Smooth muscle cell (in vitro differentiated cells): ENCODE results near the gene ZNF416. TPM values are rescaled to one million over a fixed set of nuclear protein-coding genes. Genes with fewer than 3 reads are reported as not detected.

Experiments
- DNase-seq: peaks from one replicate; lab custom pipeline; 2025; ENCODE audit not compliant: unreplicated experiment; lab: John Stamatoyannopoulos, UW
- H2AFZ ChIP-seq: fragments of 200-600 bp; sonication (generic); 2 replicates; pipeline ENCODE4 v1.6.0; 2016; ENCODE audit warnings: antibody characterized with exemption, low read depth, mild to moderate bottlenecking
- H3F3A ChIP-seq: fragments of 200-600 bp; sonication (generic); 2 replicates; pipeline ENCODE4 v1.6.0; 2017; ENCODE audit warnings: antibody characterized with exemption, low read depth
- H3K27ac ChIP-seq: fragments of 200-600 bp; sonication (generic); 2 replicates; pipeline ENCODE4 v1.5.1; 2016; ENCODE audit warnings: low read depth, mild to moderate bottlenecking
- H3K27me3 ChIP-seq: fragments of 200-600 bp; sonication (generic); 2 replicates; pipeline ENCODE4 v1.6.1; 2016; ENCODE audit warnings: low read depth, mild to moderate bottlenecking
- H3K36me3 ChIP-seq: fragments of 200-600 bp; sonication (generic); 2 replicates; pipeline ENCODE4 v1.5.1; 2016; ENCODE audit warnings: low read depth
- H3K4me1 ChIP-seq: fragments of 200-600 bp; sonication (generic); 2 replicates; pipeline ENCODE4 v1.5.1; 2016; ENCODE audit warnings: low read depth
- H3K4me2 ChIP-seq: fragments of 200-600 bp; sonication (generic); 2 replicates; pipeline ENCODE4 v1.6.0; 2016; ENCODE audit warnings: mild to moderate bottlenecking
- H3K4me3 ChIP-seq: fragments of 200-600 bp; sonication (generic); 2 replicates; pipeline ENCODE4 v1.5.1; 2016; ENCODE audit warnings: mild to moderate bottlenecking
- H3K79me2 ChIP-seq: fragments of 200-600 bp; sonication (generic); 2 replicates; pipeline ENCODE4 v1.6.0; 2016; ENCODE audit warnings: low read depth, mild to moderate bottlenecking
- H3K9ac ChIP-seq: fragments of 200-600 bp; sonication (generic); 2 replicates; pipeline ENCODE4 v1.6.0; 2016; ENCODE audit warnings: low read depth
- H3K9me3 ChIP-seq: fragments of 200-600 bp; sonication (generic); replicated peaks from 2 replicates; pipeline ENCODE4 v1.5.1; 2016; ENCODE audit warnings: low read depth
- H4K20me1 ChIP-seq: fragments of 200-600 bp; sonication (generic); 2 replicates; pipeline ENCODE4 v1.6.0; 2016; ENCODE audit warnings: low read depth
- WGBS: methylation state at CpG from one replicate; pipeline ENCODE4 v1.1.7; 2016; ENCODE audit warnings: low lambda C conversion rate; 5-methylcytosine and 5-hydroxymethylcytosine counted together
- polyA plus RNA-seq: library from polyadenylated mRNA; unstranded; fragments of >200 nt; fragmentation: Nextera tagmentation; extraction: Ambion mirVana; gene quantifications from 2 replicates; pipeline ENCODE4 v1.2.1, GENCODE V29; 2016
- total RNA-seq: library from RNA; depleted of rRNA; stranded (reverse); fragments of >200 nt; gene quantifications from 2 replicates; pipeline ENCODE4 v1.2.3, GENCODE V29; 2014
- TF ChIP-seq, protein P1 (sequence below): fragments of 200-600 bp; sonication (generic); IDR thresholded peaks from 2 replicates; pipeline ENCODE4 v1.5.1; 2017; ENCODE audit warnings: borderline replicate concordance, mild to moderate bottlenecking, antibody characterized with exemption; ENCODE audit not compliant: insufficient read depth, poor library complexity, severe bottlenecking

Gene ZNF416
- total and polyA plus RNA-seq, 2 experiments from 2014 or later: 3.6 to 6.6 TPM

DNA sequence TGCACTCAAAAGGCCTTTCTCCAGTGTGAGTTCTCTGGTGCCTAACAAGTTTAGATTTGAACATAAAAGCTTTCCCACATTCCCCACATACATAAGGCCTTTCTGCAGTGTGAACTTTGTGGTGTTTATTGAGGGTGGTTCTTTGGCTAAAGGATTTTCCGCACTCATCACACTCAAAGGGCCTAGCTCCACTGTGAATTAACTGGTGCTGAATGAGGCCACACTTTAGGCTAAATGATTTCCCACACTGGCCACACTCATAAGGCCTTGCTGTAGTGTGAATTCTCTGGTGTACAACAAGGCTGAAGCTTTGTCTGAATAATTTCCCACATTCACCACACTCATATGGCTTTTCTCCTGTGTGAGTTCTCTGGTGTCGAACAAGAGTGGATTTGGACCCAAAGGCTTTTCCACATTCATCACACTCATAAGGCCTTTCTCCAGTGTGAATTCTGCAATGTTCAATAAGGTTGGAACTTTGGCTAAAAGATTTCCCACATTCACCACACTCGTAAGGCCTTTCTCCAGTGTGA is 6.2 kb downstream of the ZNF416 start:
- Histone ChIP-seq H3K4me3 (no peak overlapping the region), H3K9ac (no peak overlapping the region), H3K9me3 (peaks cover 52% of the 10 kb centered on the region), H3K79me2 (peaks cover 3% of the 10 kb centered on the region), H3K4me1 (no peaks in the 10 kb centered on the region), H3K27ac (no peak overlapping the region), H3K4me2 (no peak overlapping the region), H3F3A (no peaks in the 10 kb centered on the region), H3K36me3 (peaks cover 52% of the 10 kb centered on the region), H4K20me1 (no peaks in the 10 kb centered on the region), H2AFZ (no peak overlapping the region), H3K27me3 (no peaks in the 10 kb centered on the region)
- 99% methylated on average over 3 of the region's 3 CpGs for WGBS
- no peak for DNase-seq
- TF ChIP-seq, protein P1, sequence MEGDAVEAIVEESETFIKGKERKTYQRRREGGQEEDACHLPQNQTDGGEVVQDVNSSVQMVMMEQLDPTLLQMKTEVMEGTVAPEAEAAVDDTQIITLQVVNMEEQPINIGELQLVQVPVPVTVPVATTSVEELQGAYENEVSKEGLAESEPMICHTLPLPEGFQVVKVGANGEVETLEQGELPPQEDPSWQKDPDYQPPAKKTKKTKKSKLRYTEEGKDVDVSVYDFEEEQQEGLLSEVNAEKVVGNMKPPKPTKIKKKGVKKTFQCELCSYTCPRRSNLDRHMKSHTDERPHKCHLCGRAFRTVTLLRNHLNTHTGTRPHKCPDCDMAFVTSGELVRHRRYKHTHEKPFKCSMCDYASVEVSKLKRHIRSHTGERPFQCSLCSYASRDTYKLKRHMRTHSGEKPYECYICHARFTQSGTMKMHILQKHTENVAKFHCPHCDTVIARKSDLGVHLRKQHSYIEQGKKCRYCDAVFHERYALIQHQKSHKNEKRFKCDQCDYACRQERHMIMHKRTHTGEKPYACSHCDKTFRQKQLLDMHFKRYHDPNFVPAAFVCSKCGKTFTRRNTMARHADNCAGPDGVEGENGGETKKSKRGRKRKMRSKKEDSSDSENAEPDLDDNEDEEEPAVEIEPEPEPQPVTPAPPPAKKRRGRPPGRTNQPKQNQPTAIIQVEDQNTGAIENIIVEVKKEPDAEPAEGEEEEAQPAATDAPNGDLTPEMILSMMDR: no peak

DNA sequence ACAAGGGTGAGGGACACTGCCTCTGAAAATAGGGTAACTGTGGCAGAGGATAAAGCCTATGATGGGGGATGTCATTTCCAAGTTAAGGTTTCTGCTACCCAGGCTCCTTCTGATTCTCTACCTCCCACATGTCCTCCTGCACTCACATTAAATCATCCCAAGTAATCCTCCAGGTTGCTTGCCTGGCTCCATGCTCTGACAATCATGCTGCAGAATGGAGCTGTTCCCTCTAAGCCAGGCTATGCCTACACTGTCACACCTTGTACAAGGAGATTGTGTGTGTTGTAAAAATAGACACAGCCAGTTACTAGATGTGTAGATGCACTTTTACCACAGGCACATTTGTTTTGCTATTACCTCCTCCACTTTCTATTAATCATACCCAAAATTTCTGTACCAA is 8.0 kb downstream of the ZNF416 start:
- Histone ChIP-seq H3K9ac (no peak overlapping the region), H3K36me3 (peaks cover 44% of the 10 kb centered on the region), H3K27ac (no peak overlapping the region), H3K27me3 (no peaks in the 10 kb centered on the region), H4K20me1 (no peaks in the 10 kb centered on the region), H3K9me3 (peaks cover 64% of the 10 kb centered on the region), H3K4me2 (no peak overlapping the region), H3K79me2 (no peaks in the 10 kb centered on the region), H3F3A (no peaks in the 10 kb centered on the region), H2AFZ (no peak overlapping the region), H3K4me3 (no peak overlapping the region), H3K4me1 (no peaks in the 10 kb centered on the region)
- DNase-seq: no peak
- TF ChIP-seq, protein P1: no peak

DNA sequence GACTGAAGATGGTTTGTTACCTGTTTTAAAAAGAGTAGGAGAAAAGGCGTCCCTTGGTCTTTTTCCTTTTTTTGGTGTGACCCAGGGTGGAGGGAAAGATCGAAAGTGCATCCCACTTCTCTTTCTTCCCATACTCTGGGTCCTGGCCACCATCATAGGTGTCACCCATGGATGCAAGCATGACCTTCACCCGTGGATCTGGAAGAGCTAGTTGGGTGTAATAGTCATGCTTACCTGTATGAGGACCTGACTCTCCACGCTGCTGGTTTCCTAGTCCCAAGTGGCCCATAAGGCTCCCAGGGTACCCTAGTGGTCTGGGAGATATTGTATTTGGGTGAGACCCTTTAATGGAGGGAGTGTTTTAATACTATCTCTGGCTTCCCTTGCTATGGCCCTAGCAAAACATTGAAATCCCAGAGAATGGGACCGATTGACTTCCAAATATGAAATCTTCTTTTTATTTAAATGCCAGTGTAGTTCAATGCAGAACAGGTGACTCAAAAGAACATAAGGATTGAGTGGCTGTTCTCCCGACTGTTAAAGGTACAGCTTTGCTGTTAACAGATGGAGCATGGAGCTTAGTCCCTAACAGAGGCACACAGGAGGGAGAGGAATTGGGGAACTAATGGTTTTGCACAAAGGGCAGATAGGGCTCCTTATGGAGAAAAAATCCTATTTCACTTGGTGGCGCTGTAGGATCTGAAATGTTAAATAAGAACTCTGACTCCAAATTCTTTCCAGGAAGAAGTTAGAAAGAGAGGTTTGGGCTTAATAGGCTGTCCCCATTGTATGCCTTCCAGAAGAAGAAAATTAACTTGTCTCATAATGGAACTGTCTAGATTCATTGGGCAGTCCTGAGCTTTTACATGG is 12.1 kb downstream of the ZNF416 start:
- Histone ChIP-seq H4K20me1 (no peaks in the 10 kb centered on the region), H3K4me1 (no peaks in the 10 kb centered on the region), H3K79me2 (no peaks in the 10 kb centered on the region), H3K9me3 (peaks cover 43% of the 10 kb centered on the region), H3K4me3 (no peak overlapping the region), H3K36me3 (peaks cover 5% of the 10 kb centered on the region), H3K4me2 (no peak overlapping the region), H3K9ac (no peak overlapping the region), H2AFZ (no peak overlapping the region), H3F3A (no peaks in the 10 kb centered on the region), H3K27me3 (no peaks in the 10 kb centered on the region), H3K27ac (no peak overlapping the region)
- TF ChIP-seq, protein P1: no peak
- WGBS: 63% methylated on average over 7 of the region's 7 CpGs
- DNase-seq: no peak

DNA sequence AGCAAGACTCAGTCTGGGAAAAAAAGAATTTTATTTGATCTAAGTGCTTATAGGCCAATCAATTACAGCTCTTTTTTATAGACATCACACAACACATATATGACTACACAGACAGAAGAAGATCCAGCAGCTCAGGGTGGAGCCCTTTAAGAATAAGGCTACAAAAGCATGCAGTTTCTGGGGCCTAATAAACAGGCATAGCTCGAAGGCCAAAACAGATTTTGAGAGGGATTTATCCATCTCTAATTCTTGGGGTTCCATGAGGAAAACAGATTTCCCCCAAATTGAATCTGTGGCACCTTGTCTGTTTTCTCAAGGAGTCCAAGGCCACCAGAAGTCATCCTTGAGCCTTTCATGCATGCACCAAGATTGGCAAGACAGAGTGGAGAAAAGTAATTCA is 15.2 kb downstream of the ZNF416 start:
- Histone ChIP-seq H3K79me2 (peaks cover 10% of the 10 kb centered on the region), H4K20me1 (no peaks in the 10 kb centered on the region), H3K36me3 (no peaks in the 10 kb centered on the region), H2AFZ (no peak overlapping the region), H3K4me2 (no peak overlapping the region), H3K9ac (no peak overlapping the region), H3K9me3 (peaks cover 47% of the 10 kb centered on the region), H3K27me3 (no peaks in the 10 kb centered on the region), H3K4me1 (peaks cover 4% of the 10 kb centered on the region), H3K27ac (no peak overlapping the region), H3F3A (no peaks in the 10 kb centered on the region), H3K4me3 (no peak overlapping the region)
- TF ChIP-seq, protein P1: no peak
- WGBS: 50% methylated on average over 1 of the region's 1 CpG
- DNase-seq: no peak
